Left cardiac atrium (tissue), 4 donors: ENCODE data around the gene SLC2A1. TPM values are rescaled to one million over a fixed set of nuclear protein-coding genes. Genes with fewer than 3 reads are reported as not detected.

Experiments used
- ATAC-seq, 2 donors: fragments of 200-7000 bp; cut with Tn5 transposase; one replicate each; pipeline ENCODE4 v1.9.1; 2020; ENCODE audit warnings: mild to moderate bottlenecking in 2 of 2, moderate library complexity in 2 of 2
- DNase-seq: peaks from one replicate; pipeline ENCODE4 v3.0.0-alpha.2; 2020
- intact Hi-C, 2 donors: fragments of 100-400 bp; cut with DNase I; formaldehyde crosslinking; loops; one replicate each; pipeline versions ENCODE4 v1.14.1 to v1.15.1; 2022 to 2023
- long read RNA-seq: library from polyadenylated mRNA; unstranded; transcript quantifications from one replicate; pipeline ENCODE4 v2.0.0, GENCODE V29; 2021
- total RNA-seq, 2 donors: library from RNA; stranded (reverse); fragmentation: NEBNext Ultra II Directional; extraction: Animal tissue kit (Norgen Biotek cat#: 25700); gene quantifications; one replicate each; pipeline ENCODE4 v1.2.1, GENCODE V29; 2021
- donor health status: DM: no; HTN: yes; CAD: no.
- donor health status: DM: no; HTN: yes; CAD: no; lungs with severe emphysema.
- donor health status: DM: yes; HTN: yes; CAD: no.
- donor health status: Dilated cardiomyopathy.

SLC2A1 gene
- total RNA-seq, result 10 to 100 TPM; 10.9 to 12.9 TPM
- long read RNA-seq, transcript SLC2A1-203 (10 exons, 3,670 nt), result major isoform, 19 of 30 reads
- long read RNA-seq, partial matches to known transcripts, result 11 of 30 reads
- long read RNA-seq, other reads (novel, unspliced or antisense), result 0 of 30 reads

- intact Hi-C loops, result no loop called here
- DNase-seq, result peak; percentile 92
- ATAC-seq, result peak; percentile 95 to 96
Measured at GRCh38 chr1:42958488-42959319, at the start of gene SLC2A1. TSS of gene SLC2A1 (minus strand) at chr1:42958868. CDS start at chr1:42958651, 217 bp downstream.

DNA sequence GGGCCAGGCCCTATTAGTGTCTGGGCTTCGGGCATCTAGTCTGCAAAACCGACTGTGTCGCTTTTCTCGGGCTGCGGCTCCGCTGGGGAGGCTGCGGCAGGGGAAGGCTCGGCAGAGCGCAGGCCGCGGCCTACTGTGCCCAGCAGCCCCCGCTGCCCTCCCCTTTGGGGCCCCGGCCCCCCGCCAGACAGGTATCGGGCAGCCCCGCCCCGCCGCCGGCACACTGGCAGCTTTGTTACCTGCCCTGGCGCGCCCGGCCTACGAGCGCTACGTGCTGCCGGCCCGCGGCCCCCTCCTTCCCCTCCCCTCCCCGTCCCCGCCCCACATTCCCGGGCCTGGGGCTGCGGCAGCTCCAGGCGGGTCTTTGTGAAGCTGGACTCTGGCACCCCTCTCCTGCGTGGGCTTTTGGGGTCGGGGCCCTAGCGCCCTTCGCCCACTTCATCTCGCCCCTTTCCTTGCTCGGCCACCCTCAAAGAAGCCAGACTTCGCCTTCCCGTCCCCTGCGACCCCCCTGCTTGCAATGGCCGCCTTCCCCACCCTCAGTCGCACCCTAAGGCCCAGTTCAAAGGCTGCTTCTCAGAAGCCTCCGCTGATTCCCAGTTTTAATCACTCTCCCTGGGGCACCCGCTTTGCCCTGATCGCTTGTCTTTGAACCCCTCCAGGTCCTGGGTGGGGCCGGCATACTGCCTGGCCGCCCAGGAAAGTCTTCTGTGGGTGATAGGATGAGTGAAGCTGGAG is 48.9 kb upstream of the SLC2A1 start:
- DNase-seq (no peak), ATAC-seq (no peak)
- intact Hi-C loops, result no loop called here

- no peak for ATAC-seq
- intact Hi-C loops, result no loop called here
- DNase-seq, result no peak
Measured at GRCh38 chr1:43005460-43006361, 47.0 kb upstream of the SLC2A1 start.

DNA sequence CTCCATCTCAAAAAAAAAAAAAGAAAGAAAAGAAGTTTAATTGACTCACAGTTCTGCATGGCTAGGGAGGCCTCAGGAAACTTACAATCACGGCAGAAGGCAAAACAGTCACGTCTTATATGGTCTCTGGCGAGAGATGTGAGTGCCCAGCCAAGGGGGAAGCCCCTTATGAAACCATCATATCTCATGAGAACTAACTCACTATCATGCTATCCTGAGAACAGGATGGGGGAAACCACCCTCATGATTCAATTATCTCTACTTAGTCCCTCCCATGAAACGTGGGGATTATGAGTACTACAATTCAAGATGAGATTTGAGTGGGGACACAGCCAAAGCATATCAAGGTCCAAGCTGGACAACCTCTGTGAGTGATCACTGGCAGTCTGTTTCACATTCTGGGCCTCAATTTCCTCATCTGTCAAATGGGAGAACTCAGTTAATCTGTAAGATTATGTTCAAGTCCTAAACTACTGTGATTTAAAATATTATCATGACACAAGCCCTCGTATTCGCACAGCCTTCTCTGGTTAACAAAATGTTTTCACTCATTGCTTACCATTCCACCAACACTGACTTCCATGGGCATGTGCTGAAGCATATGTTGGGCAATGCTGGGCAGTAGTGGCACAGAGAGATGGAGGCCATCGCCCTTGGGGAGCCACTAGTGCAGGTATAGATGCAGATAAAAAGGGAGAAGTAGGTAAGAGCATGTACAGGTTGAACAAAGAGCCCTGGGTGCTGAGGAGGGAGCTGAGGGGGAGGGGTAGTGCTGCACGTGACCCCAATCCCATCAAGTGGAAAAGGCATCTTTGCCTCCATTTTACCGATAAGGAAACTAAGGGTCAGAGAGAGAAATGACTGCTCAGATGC is 46.2 kb upstream of the SLC2A1 start:
- ATAC-seq (no peak), DNase-seq (no peak)
- intact Hi-C loops, result no loop called here

DNA sequence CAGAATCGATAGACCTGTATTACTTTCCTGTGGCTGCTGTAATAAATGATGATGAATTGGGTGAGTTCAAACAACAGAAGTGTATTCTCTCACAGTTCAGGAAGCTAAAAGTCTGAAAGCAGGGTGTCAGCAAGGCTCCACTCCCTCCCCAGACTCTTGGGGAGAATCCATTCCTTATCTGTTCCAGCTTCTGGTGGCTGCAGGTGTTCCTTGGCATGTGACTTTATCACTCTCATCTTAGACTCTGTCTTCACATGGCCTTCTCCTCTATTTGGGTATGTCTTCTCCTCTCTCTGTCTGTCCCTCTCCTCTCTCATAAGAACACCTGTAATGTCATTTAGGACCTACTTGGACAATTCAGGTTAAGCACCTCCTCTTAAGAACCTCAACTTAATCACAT is 44.1 kb upstream of the SLC2A1 start:
- intact Hi-C loops, result no loop called here
- DNase-seq, result no peak
- no peak for ATAC-seq

- ATAC-seq (no peak), DNase-seq (no peak)
- intact Hi-C loops, result no loop called here
Measured at GRCh38 chr1:43002116-43002515, 43.4 kb upstream of the SLC2A1 start.

DNA sequence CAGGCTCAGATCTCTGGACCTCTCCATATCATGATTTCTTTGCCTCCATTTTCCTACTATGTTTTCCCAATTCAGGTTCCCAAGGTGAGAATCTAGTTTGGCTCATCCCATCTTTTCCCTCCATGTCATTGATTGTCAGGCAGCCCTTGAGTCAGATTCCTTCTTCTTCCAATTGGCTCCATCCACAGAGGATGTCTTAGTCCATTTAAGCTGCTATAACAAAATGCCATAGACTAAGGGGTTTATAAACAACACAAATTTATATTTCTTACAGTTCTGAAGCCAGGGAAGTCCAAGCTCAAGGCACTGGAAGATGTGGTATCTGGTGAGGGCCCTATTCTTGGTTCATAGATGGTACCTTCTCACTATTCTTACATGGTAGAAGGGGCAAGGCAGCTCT is 42.8 kb upstream of the SLC2A1 start:
- DNase-seq, result no peak
- ATAC-seq, result no peak
- intact Hi-C loops, result no loop called here

- ATAC-seq, result no peak
- intact Hi-C loops, result no loop called here
Measured at GRCh38 chr1:43000271-43000670, 41.6 kb upstream of the SLC2A1 start.

GRCh38 chr1:42999308-42999707 is 40.6 kb upstream of the SLC2A1 start:
- no peak for ATAC-seq
- intact Hi-C loops, result no loop called here
- no peak for DNase-seq

More at GRCh38 chr1:43000271-43000670, 41.6 kb upstream of the SLC2A1 start:
- DNase-seq, result no peak

GRCh38 chr1:42998386-42998785 is 39.7 kb upstream of the SLC2A1 start:
- DNase-seq (no peak), ATAC-seq (no peak)
- intact Hi-C loops, result no loop called here

DNA sequence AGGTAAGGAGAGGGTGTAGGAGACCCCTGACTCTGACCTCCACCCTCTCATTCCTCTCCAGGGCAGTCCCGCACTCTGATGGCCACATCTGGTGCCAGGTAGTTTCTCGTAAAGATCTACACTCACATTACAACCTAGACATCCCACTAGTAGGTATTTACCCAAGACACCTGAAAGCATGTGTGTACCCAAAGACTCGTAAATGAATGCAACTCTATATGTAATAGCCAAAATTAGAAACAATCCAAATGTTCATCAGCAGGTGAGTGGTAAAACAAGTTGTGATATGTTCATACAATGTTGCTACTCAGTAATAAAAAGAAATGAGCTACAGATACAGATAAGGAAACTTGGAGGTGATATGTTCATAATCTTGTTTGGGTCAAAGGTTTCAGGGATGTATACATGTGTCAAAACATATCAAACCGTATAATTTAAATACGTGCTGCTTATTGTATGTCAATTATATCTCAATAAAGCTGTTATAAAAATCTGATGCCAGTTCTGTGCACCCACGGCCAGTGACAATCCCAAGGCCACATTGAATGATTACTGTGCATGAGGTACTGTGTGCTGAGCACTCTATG is 37.8 kb upstream of the SLC2A1 start:
- intact Hi-C loops, result no loop called here
- ATAC-seq, result no peak

DNA sequence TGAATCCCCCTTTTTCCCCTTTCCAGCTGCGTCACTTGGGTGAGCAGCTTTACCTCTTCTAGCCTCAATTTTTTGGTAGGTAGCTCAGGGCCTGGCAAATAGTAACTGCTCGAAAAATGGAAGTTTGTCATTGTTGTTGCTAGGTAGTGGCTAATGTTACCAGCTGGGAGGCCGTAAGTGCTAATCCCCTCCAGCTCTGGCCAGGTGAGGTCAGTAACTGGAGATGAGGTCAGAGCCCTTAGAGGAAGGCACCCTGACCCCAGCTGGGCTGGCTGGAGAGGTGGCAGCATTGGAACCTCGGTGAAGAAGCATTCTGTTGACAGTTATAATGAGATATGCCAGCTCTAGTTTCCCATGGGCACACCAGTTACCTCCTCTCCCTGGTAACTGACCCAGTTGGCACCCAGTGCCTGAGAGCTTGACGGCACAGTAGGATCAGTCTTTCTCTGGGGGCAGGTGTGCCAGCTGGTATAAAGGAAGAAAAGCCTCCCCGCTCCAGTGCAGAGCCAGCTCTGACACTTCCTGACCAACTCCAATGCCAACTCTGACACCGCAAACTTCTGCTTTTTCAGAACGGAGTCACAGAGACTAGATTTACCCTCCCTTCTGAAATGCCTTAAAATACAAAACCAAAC is 35.0 kb upstream of the SLC2A1 start:
- intact Hi-C loops, result no loop called here
- ATAC-seq (peak; percentile 62 to 93), DNase-seq (peak; percentile 38)

More for the DNA sequence above, 37.8 kb upstream of the SLC2A1 start:
- DNase-seq, result no peak

DNA sequence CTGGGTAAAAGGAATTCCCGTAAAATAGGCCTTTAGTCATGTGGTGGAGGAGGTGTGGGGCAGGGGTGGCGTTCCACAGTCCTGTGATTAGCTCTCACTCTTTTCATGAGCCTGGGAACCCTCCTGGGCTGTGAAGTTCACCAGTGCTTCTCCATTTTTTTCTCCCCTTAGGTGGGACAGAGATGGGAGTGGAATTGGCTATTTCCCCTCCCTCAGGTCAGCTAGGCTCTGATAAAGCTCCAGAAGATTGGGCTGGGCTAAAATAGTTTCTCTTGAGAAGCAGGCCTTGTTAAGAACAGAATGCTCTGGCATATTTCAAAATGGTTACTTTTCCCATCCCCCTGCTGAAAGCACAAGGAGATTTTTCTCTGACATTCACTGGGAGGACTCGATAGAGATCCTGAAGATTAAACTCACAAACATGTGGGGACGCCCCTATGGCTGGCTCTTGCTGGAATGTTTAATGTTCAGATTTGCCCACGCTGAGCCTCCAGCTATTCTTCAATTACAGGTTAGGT is 33.4 kb upstream of the SLC2A1 start:
- intact Hi-C loops, result no loop called here
- ATAC-seq, result no peak
- no peak for DNase-seq

GRCh38 chr1:42990757-42991346 is 32.2 kb upstream of the SLC2A1 start:
- no peak for ATAC-seq
- DNase-seq, result no peak
- intact Hi-C loops, result no loop called here

DNA sequence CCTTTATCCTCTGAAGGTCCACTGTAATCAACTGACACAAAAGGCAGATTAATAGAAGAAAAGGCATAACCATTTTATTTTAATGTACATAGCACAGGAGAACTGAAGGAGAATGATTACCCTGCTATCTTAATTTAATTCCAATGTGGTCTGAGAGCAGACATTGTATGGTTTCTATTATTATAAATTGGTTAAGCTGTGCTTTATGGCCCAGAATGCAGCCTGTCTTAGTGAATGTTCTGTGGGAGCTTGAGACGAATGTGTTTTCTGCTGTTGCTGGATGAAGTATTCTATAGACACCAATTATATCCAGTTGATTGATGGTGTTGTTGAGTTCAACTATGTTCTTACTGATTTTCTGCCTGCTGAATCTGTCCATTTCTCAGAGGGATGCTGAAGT is 25.0 kb upstream of the SLC2A1 start:
- no peak for ATAC-seq
- intact Hi-C loops, result no loop called here
- no peak for DNase-seq

GRCh38 chr1:42983253-42983652 is 24.6 kb upstream of the SLC2A1 start:
- ATAC-seq (no peak), DNase-seq (no peak)
- intact Hi-C loops, result no loop called here

DNA sequence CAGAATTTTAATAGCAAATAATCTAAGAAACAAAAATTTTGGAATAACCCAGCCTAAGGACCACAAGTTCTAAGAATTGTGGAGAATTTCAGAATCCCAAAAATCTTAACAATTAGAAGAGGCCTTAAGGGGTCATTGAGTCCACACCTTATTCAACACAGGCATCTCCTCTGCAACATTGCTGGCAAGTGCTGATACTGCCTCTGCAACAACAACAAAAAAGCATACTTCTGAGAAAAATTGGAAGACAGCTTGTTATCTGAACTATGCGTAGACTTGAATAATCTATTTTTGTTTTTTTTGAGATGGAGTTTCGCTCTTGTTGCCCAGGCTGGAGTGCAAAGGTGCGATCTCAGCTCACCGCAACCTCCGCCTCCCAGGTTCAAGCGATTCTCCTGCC is 24.0 kb upstream of the SLC2A1 start:
- DNase-seq, result no peak
- intact Hi-C loops, result no loop called here
- no peak for ATAC-seq
